ENCODE measurements around the gene ISG15.

ISG15 gene

DNA sequence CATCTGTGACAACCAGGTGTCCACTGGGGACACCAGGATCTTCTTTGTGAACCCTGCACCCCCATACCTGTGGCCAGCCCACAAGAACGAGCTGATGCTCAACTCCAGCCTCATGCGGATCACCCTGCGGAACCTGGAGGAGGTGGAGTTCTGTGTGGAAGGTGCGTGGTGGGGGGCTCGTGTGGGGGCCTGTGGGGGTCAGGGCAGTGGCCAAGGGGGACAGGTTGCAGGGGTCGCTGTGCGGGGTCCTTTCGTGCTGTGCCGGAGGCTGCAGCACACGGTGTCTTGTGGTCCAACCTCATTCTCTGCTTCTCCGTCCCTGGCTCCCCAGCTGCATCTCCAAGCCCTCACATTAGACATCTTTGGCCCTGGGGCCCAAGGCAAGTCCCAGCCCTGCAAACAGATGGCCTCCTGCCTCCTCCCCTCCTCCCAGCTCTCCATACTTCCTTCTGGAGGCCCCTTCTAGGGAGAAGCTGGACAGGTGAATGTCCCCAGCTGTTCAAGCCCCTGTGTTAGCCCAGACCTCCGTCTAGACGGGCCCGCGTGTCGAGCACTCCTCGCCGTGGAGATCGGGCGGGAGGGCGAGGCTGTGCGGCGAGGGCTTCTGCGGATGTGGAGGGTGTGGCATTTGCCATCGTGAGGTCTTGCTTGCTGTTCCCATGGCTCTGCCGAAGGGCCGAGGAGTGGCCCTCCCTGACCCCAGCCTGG is 9.2 kb downstream of the ISG15 start:
- no peak for DNase-seq (ENCODE audit: low read depth)
- TF ChIP-seq CTCF (IDR thresholded peaks at IDR 0.05; ENCODE audit: control insufficient read depth, insufficient read depth, low read depth, low read length, missing control alignments) = no peak
- H3K4me3 ChIP-seq (ENCODE audit: control insufficient read depth, low read depth, low read length) = no peak overlapping the region

DNA sequence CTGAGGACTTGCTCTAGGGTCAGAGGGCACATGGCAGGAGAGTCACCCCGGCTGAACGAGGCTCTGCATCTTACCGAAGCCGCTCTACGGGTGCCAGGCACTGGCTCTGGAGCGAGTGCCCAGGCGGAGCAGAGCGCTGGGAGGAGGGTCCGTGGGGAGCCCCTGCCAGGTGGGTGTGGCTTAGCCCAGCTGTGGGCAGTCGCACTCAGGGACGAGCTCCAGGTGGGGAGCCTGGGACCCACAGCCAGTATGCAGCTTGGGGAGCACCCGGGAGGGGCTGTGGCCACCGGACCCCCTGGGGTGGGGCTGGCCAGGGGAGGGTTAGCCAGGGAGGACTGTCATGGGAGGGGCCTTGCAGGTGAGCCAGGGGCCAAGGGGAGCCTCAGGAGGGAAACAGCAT is 10.4 kb downstream of the ISG15 start:
- TF ChIP-seq CTCF (IDR thresholded peaks at IDR 0.05; ENCODE audit: control insufficient read depth, insufficient read depth, low read depth, low read length, missing control alignments) = no peak
- DNase-seq (ENCODE audit: low read depth) = no peak
- no peak overlapping the region for H3K4me3 ChIP-seq (ENCODE audit: control insufficient read depth, low read depth, low read length)

- TF ChIP-seq CTCF (IDR thresholded peaks at IDR 0.05; ENCODE audit: control insufficient read depth, insufficient read depth, low read depth, low read length, missing control alignments) = no peak
- no peak for DNase-seq (ENCODE audit: low read depth)
- H3K4me3 ChIP-seq (ENCODE audit: control insufficient read depth, low read depth, low read length) = no peak overlapping the region
Measured at GRCh38 chr1:1024149-1024770, 11.0 kb downstream of the ISG15 start.

- no peak for TF ChIP-seq CTCF (IDR thresholded peaks at IDR 0.05; ENCODE audit: control insufficient read depth, insufficient read depth, low read depth, low read length, missing control alignments)
- DNase-seq (ENCODE audit: low read depth) = no peak
- no peak overlapping the region for H3K4me3 ChIP-seq (ENCODE audit: control insufficient read depth, low read depth, low read length)
Measured at GRCh38 chr1:1024771-1025699, 11.7 kb downstream of the ISG15 start.

GRCh38 chr1:1025730-1026129 is 12.4 kb downstream of the ISG15 start:
- no peak overlapping the region for H3K4me3 ChIP-seq (ENCODE audit: control insufficient read depth, low read depth, low read length)
- DNase-seq (ENCODE audit: low read depth) = no peak
- TF ChIP-seq CTCF (IDR thresholded peaks at IDR 0.05; ENCODE audit: control insufficient read depth, insufficient read depth, low read depth, low read length, missing control alignments) = no peak

DNA sequence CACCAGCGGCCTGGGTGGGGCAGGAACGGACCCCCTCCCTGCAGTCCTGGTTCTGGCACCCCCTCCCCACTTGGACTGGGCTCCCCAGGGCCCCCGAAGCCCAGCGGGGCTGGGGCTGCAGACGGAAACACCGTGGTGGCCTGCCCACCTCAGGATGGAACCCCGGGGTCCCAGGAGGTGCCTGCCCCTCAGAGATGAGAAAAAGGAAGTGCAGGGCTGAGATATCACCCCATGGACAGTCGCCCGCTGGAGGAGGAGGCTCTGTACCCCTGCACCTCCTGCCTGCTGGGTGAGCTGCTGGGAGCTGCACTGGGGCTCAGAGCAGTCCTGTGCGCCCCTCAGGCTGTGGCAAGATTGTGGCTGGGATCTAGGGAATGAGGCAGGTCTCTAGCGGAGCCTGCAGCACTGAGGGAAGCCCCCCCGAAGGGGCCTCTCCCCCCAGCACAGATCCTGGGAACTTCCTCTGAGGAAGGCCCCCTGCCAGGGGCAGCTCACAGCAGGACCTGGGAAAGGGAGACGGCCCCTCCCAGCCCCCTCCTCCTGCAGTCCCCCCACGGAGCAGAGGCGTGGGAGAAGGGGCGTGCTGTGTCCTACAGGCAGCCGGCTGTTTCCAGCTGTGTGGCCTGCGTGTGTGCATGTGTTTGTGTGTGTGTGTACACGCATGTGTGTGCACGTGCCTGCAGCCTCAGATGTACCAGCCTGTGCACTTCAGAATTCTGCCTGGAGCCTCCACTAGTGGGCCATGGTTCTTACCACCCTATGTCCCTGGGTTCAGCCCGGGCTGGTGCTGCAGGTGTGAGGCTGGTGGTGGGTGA is 13.5 kb downstream of the ISG15 start:
- no peak for DNase-seq (ENCODE audit: low read depth)
- TF ChIP-seq CTCF (IDR thresholded peaks at IDR 0.05; ENCODE audit: control insufficient read depth, insufficient read depth, low read depth, low read length, missing control alignments) = no peak
- no peak overlapping the region for H3K4me3 ChIP-seq (ENCODE audit: control insufficient read depth, low read depth, low read length)
